Mesenchymal stem cell (in vitro differentiated cells and primary cell): Measurements from ENCODE around the gene SPRY1.

Experiments
- DNase-seq: peaks from one replicate; pipeline ENCODE4 v3.0.0-alpha.2; 2013
- H2AFZ ChIP-seq: one replicate; pipeline ENCODE4 v1.6.1; 2013; ENCODE audit warnings: low read depth, mild to moderate bottlenecking, control low read depth, inconsistent platforms, low read length, moderate library complexity
- H2AK5ac ChIP-seq: 2 replicates; pipeline ENCODE4 v1.6.1; 2013; ENCODE audit warnings: low read length, moderate library complexity, mild to moderate bottlenecking, inconsistent platforms; ENCODE audit not compliant: severe bottlenecking
- H2BK120ac ChIP-seq: one replicate; pipeline ENCODE4 v1.6.1; 2013; ENCODE audit warnings: low read depth, mild to moderate bottlenecking, inconsistent platforms, low read length, moderate library complexity
- H2BK12ac ChIP-seq, 2 experiments: one replicate each; pipeline ENCODE4 v1.6.1; 2013; ENCODE audit warnings: inconsistent platforms in 2 of 2, low read length in 2 of 2, mild to moderate bottlenecking in 2 of 2, moderate library complexity in 2 of 2, control low read depth in 1 of 2
- H2BK15ac ChIP-seq: one replicate; pipeline ENCODE4 v1.6.1; 2013; ENCODE audit warnings: mild to moderate bottlenecking, low read depth, inconsistent platforms; ENCODE audit not compliant: poor library complexity, severe bottlenecking
- H2BK5ac ChIP-seq: 2 replicates; pipeline ENCODE4 v1.6.1; 2013; ENCODE audit warnings: low read depth, mild to moderate bottlenecking, low read length, control low read depth, inconsistent platforms; ENCODE audit not compliant: poor library complexity, severe bottlenecking
- H3K14ac ChIP-seq, 2 experiments: one replicate each; pipeline ENCODE4 v1.6.1; 2013; ENCODE audit warnings: inconsistent platforms in 2 of 2, low read length in 2 of 2, control low read depth in 1 of 2, mild to moderate bottlenecking in 1 of 2, moderate library complexity in 1 of 2
- H3K18ac ChIP-seq, 2 experiments: one replicate each; pipeline ENCODE4 v1.6.1; 2013; ENCODE audit warnings: inconsistent platforms in 2 of 2, low read length in 2 of 2, control low read depth in 1 of 2, low read depth in 1 of 2, mild to moderate bottlenecking in 1 of 2
- H3K23ac ChIP-seq, 2 experiments: one replicate each; pipeline ENCODE4 v1.6.1; 2013; ENCODE audit warnings: inconsistent platforms in 2 of 2, low read length in 2 of 2, mild to moderate bottlenecking in 2 of 2, moderate library complexity in 2 of 2, control low read depth in 1 of 2
- H3K27ac ChIP-seq: 2 replicates; pipeline ENCODE4 v1.5.1; 2013; ENCODE audit warnings: mild to moderate bottlenecking, moderate library complexity, low read length, control low read depth, inconsistent platforms; ENCODE audit not compliant: poor library complexity, severe bottlenecking
- H3K27me3 ChIP-seq, 2 experiments: 2 replicates each; pipeline versions ENCODE4 v1.6.1 to v1.7.0; 2013; ENCODE audit warnings: low read length in 2 of 2, mild to moderate bottlenecking in 2 of 2, moderate library complexity in 2 of 2, control low read depth in 1 of 2, inconsistent platforms in 1 of 2; ENCODE audit not compliant: control insufficient read depth in 1 of 2, insufficient read depth in 1 of 2
- H3K36me3 ChIP-seq, 2 experiments: 2 replicates each; pipeline versions ENCODE4 v1.6.1 to v1.7.0; 2013; ENCODE audit warnings: low read length in 2 of 2, control low read depth in 1 of 2, inconsistent platforms in 1 of 2, low read depth in 1 of 2, mild to moderate bottlenecking in 1 of 2; ENCODE audit not compliant: insufficient read depth in 2 of 2, control insufficient read depth in 1 of 2
- H3K4ac ChIP-seq, 2 experiments: one replicate each; pipeline ENCODE4 v1.6.1; 2013; ENCODE audit warnings: inconsistent platforms in 2 of 2, low read length in 2 of 2, mild to moderate bottlenecking in 2 of 2, moderate library complexity in 2 of 2, control low read depth in 1 of 2, low read depth in 1 of 2
- H3K4me1 ChIP-seq: 2 replicates; pipeline ENCODE4 v1.6.1; 2013; ENCODE audit warnings: low read depth, low read length, control low read depth; ENCODE audit not compliant: control insufficient read depth, insufficient read depth
- H3K4me2 ChIP-seq: 2 replicates; pipeline ENCODE4 v1.6.1; 2013; ENCODE audit warnings: low read length, mild to moderate bottlenecking, inconsistent platforms; ENCODE audit not compliant: poor library complexity, severe bottlenecking
- H3K4me3 ChIP-seq, 2 experiments: 2 replicates each; pipeline versions ENCODE4 v1.5.1 to v1.7.0; 2013; ENCODE audit warnings: low read length in 2 of 2, mild to moderate bottlenecking in 2 of 2, control low read depth in 1 of 2, low read depth in 1 of 2; ENCODE audit not compliant: insufficient read depth in 1 of 2
- H3K79me1 ChIP-seq: replicated peaks from 2 replicates; pipeline ENCODE4 v1.6.1; 2013; ENCODE audit warnings: mild to moderate bottlenecking, control low read depth, low read length, inconsistent platforms; ENCODE audit not compliant: poor library complexity, severe bottlenecking
- H3K9ac ChIP-seq: 2 replicates; pipeline ENCODE4 v1.7.0; 2013; ENCODE audit warnings: mild to moderate bottlenecking, low read length, moderate library complexity
- H3K9me3 ChIP-seq: 2 replicates; pipeline ENCODE4 v1.7.0; 2013; ENCODE audit warnings: mild to moderate bottlenecking, low read length; ENCODE audit not compliant: control insufficient read depth
- H4K8ac ChIP-seq: one replicate; pipeline ENCODE4 v1.6.1; 2013; ENCODE audit warnings: inconsistent platforms, mild to moderate bottlenecking, low read length, moderate library complexity
- H4K91ac ChIP-seq: one replicate; pipeline ENCODE4 v1.6.1; 2013; ENCODE audit warnings: mild to moderate bottlenecking, low read length, inconsistent platforms
- WGBS: methylation state at CpG from one replicate; pipeline ENCODE4 v1.1.7; 2013; ENCODE audit warnings: mixed read lengths; 5-methylcytosine and 5-hydroxymethylcytosine counted together

Gene SPRY1

GRCh38 chr4:123401271-123402120 is 4.9 kb downstream of the SPRY1 start:
- Histone ChIP-seq H2AFZ (no peak overlapping the region), H3K27me3 (no peaks in the 10 kb centered on the region), H3K4me1 (peaks cover 6% of the 10 kb centered on the region), H3K4ac (peak overlapping the region in 1 of 2 experiments; percentile 6), H3K79me1 (peaks cover 6% of the 10 kb centered on the region), H2BK5ac (no peak overlapping the region), H3K9me3 (no peaks in the 10 kb centered on the region), H3K14ac (peak overlapping the region in 1 of 2 experiments; percentile 68), H3K36me3 (peaks cover 14 to 29% of the 10 kb centered on the region in 2 experiments), H2AK5ac (peak overlapping the region; percentile 64), H3K23ac (no peak overlapping the region), H4K91ac (peak overlapping the region; percentile 43), H3K4me2 (peak overlapping the region; percentile 27), H2BK120ac (peak overlapping the region; percentile 42), H3K4me3 (peak overlapping the region in 1 of 2 experiments; percentile 92), H3K9ac (peak overlapping the region; percentile 93), H2BK12ac (peak overlapping the region in 1 of 2 experiments; percentile 38), H3K27ac (no peak overlapping the region), H2BK15ac (no peak overlapping the region), H4K8ac (peak overlapping the region; percentile 31), H3K18ac (peak overlapping the region; percentile 41 to 57)
- 70% methylated on average over 9 of the region's 9 CpGs for WGBS
- no peak for DNase-seq

GRCh38 chr4:123402121-123402465 is 5.5 kb downstream of the SPRY1 start:
- no peak for DNase-seq
- no peaks in the 10 kb centered on the region for H3K27me3 ChIP-seq
- H2AFZ ChIP-seq: no peak overlapping the region
- H3K23ac ChIP-seq: no peak overlapping the region
- H3K9ac ChIP-seq: peak overlapping the region; percentile 93
- peak overlapping the region; percentile 22 for H4K91ac ChIP-seq
- no peak overlapping the region for H2BK120ac ChIP-seq
- H3K4me1 ChIP-seq: peaks cover 6% of the 10 kb centered on the region
- H3K14ac ChIP-seq: peak overlapping the region in 1 of 2 experiments; percentile 68
- H3K4ac ChIP-seq: peak overlapping the region in 1 of 2 experiments; percentile 6
- no peak overlapping the region for H3K27ac ChIP-seq
- H2BK12ac ChIP-seq: peak overlapping the region in 1 of 2 experiments; percentile 38
- peak overlapping the region; percentile 41 to 57 for H3K18ac ChIP-seq
- H3K36me3 ChIP-seq: peaks cover 14 to 29% of the 10 kb centered on the region in 2 experiments
- peaks cover 9% of the 10 kb centered on the region for H3K79me1 ChIP-seq
- H3K4me3 ChIP-seq: peak overlapping the region in 1 of 2 experiments; percentile 92
- H2BK5ac ChIP-seq: no peak overlapping the region
- peak overlapping the region; percentile 31 for H4K8ac ChIP-seq
- no peak overlapping the region for H3K4me2 ChIP-seq
- WGBS: 70% methylated on average over 3 of the region's 3 CpGs
- H2AK5ac ChIP-seq: no peak overlapping the region
- no peaks in the 10 kb centered on the region for H3K9me3 ChIP-seq
- H2BK15ac ChIP-seq: no peak overlapping the region

GRCh38 chr4:123403080-123403604 is 6.5 kb downstream of the SPRY1 start:
- Histone ChIP-seq H3K27ac (no peak overlapping the region), H4K8ac (no peak overlapping the region), H2BK15ac (no peak overlapping the region), H2BK12ac (no peak overlapping the region), H3K36me3 (peaks cover 10 to 29% of the 10 kb centered on the region in 2 experiments), H3K9me3 (no peaks in the 10 kb centered on the region), H2AK5ac (no peak overlapping the region), H3K14ac (no peak overlapping the region), H4K91ac (no peak overlapping the region), H3K4me3 (peak overlapping the region in 1 of 2 experiments; percentile 92), H3K18ac (no peak overlapping the region), H2BK120ac (no peak overlapping the region), H3K27me3 (no peaks in the 10 kb centered on the region), H3K4me2 (no peak overlapping the region), H2BK5ac (no peak overlapping the region), H3K9ac (no peak overlapping the region), H3K4me1 (peaks cover 5% of the 10 kb centered on the region), H3K79me1 (peaks cover 9% of the 10 kb centered on the region), H2AFZ (no peak overlapping the region), H3K4ac (peak overlapping the region in 1 of 2 experiments; percentile 28), H3K23ac (no peak overlapping the region)
- DNase-seq: no peak
- WGBS: no CpG with 5 or more reads among the region's 3 CpGs

GRCh38 chr4:123404533-123404932 is 7.9 kb downstream of the SPRY1 start:
- H3K18ac ChIP-seq: no peak overlapping the region
- no peak overlapping the region for H2AFZ ChIP-seq
- no peak overlapping the region for H3K4me2 ChIP-seq
- H3K9me3 ChIP-seq: no peaks in the 10 kb centered on the region
- H3K4ac ChIP-seq: no peak overlapping the region
- H2BK12ac ChIP-seq: no peak overlapping the region
- H2BK15ac ChIP-seq: no peak overlapping the region
- peak overlapping the region; percentile 47 for H3K9ac ChIP-seq
- no peak overlapping the region for H3K14ac ChIP-seq
- 76% methylated on average over 2 of the region's 4 CpGs for WGBS
- no peak overlapping the region for H2AK5ac ChIP-seq
- peaks cover 5% of the 10 kb centered on the region for H3K4me1 ChIP-seq
- DNase-seq: no peak
- H3K27me3 ChIP-seq: no peaks in the 10 kb centered on the region
- H3K23ac ChIP-seq: no peak overlapping the region
- H2BK120ac ChIP-seq: no peak overlapping the region
- H2BK5ac ChIP-seq: no peak overlapping the region
- H3K27ac ChIP-seq: no peak overlapping the region
- H3K4me3 ChIP-seq: peak overlapping the region in 1 of 2 experiments; percentile 92
- peaks cover 7 to 29% of the 10 kb centered on the region in 2 experiments for H3K36me3 ChIP-seq
- H4K8ac ChIP-seq: no peak overlapping the region
- no peak overlapping the region for H4K91ac ChIP-seq
- H3K79me1 ChIP-seq: peaks cover 9% of the 10 kb centered on the region
